Endodermal cell (in vitro differentiated cells): ENCODE data around the gene NGFR. TPM values are rescaled to one million over a fixed set of nuclear protein-coding genes. Genes with fewer than 3 reads are reported as not detected.

Experiments
- DNase-seq: peaks from one replicate; pipeline ENCODE4 v3.0.0-alpha.2; 2017
- H3K27ac ChIP-seq: 2 replicates; pipeline ENCODE4 v1.5.1; 2013; ENCODE audit warnings: mild to moderate bottlenecking, low read depth, low read length, moderate library complexity
- H3K27me3 ChIP-seq: 2 replicates; pipeline ENCODE4 v1.6.1; 2013; ENCODE audit warnings: mild to moderate bottlenecking, low read length, moderate library complexity; ENCODE audit not compliant: insufficient read depth, control insufficient read depth, poor library complexity, severe bottlenecking
- H3K36me3 ChIP-seq: 2 replicates; pipeline ENCODE4 v1.7.0; 2013; ENCODE audit warnings: mild to moderate bottlenecking, low read length, moderate library complexity; ENCODE audit not compliant: control insufficient read depth, insufficient read depth
- H3K4me1 ChIP-seq: one replicate; pipeline ENCODE4 v1.7.0; 2013; ENCODE audit warnings: low read length; ENCODE audit not compliant: control insufficient read depth, insufficient read depth
- H3K4me3 ChIP-seq: 2 replicates; pipeline ENCODE4 v1.5.1; 2013; ENCODE audit warnings: mild to moderate bottlenecking, low read length, moderate library complexity
- H3K9ac ChIP-seq: 2 replicates; pipeline ENCODE4 v1.6.1; 2013; ENCODE audit warnings: mild to moderate bottlenecking, low read length, moderate library complexity; ENCODE audit not compliant: poor library complexity, severe bottlenecking; ENCODE audit errors: extremely low read depth
- H3K9me3 ChIP-seq: 2 replicates; pipeline ENCODE4 v1.6.1; 2013; ENCODE audit warnings: mild to moderate bottlenecking, low read length, moderate library complexity; ENCODE audit not compliant: control insufficient read depth
- H3K27ac Mint-ChIP-seq: 2 replicates; pipeline ENCODE4 v1.8.0; 2020; ENCODE audit warnings: mixed read lengths
- H3K27me3 Mint-ChIP-seq: 2 replicates; pipeline ENCODE4 v1.8.0; 2021; ENCODE audit warnings: mild to moderate bottlenecking, mixed read lengths; ENCODE audit not compliant: insufficient read depth
- H3K36me3 Mint-ChIP-seq: 2 replicates; pipeline ENCODE4 v1.8.0; 2020; ENCODE audit warnings: low read depth, mixed read lengths
- H3K4me1 Mint-ChIP-seq: 2 replicates; pipeline ENCODE4 v1.8.0; 2020; ENCODE audit warnings: mixed read lengths
- H3K4me3 Mint-ChIP-seq: 2 replicates; pipeline ENCODE4 v1.8.0; 2020; ENCODE audit warnings: mild to moderate bottlenecking, moderate library complexity, mixed read lengths
- H3K9me3 Mint-ChIP-seq: 2 replicates; pipeline ENCODE4 v1.8.0; 2020; ENCODE audit warnings: mild to moderate bottlenecking, mixed read lengths
- WGBS, 2 experiments: methylation state at CpG; one replicate each; pipeline versions ENCODE4 v1.1.5 to v1.1.7; 2013; ENCODE audit warnings: missing lambda C conversion rate in 2 of 2, mixed read lengths in 1 of 2; ENCODE audit not compliant: insufficient coverage in 1 of 2, insufficient read length in 1 of 2; 5-methylcytosine and 5-hydroxymethylcytosine counted together
- total RNA-seq, 2 donors: library from RNA; stranded (reverse); fragmentation: NEBNext Ultra II Directional in 1 of 2; extraction: Animal tissue kit (Norgen Biotek cat#: 25700) in 1 of 2; gene quantifications; 2 replicates in 1 of 2; 3 replicates in 1 of 2; pipeline ENCODE4 v1.2.1, GENCODE V29; 2021
- TF ChIP-seq, protein P1 (sequence below): fragments of 200-600 bp; sonication (generic); conservative IDR thresholded peaks from 2 replicates; pipeline ENCODE4 v1.5.0; 2021; ENCODE audit warnings: antibody characterized with exemption, mild to moderate bottlenecking

NGFR gene
- total RNA-seq, 2 donors from 2014 or later = 1.3 to 1.6 TPM

GRCh38 chr17:49520386-49521087 is 25.4 kb downstream of the NGFR start:
- Histone ChIP-seq H3K4me3 (no peak overlapping the region), H3K36me3 (no peaks in the 10 kb centered on the region), H3K27me3 (no peaks in the 10 kb centered on the region), H3K27ac (no peak overlapping the region), H3K9me3 (no peaks in the 10 kb centered on the region), H3K9ac (no peak overlapping the region), H3K4me1 (peaks cover under 1% of the 10 kb centered on the region)
- Mint-ChIP-seq H3K36me3 (no peaks in the 10 kb centered on the region), H3K27me3 (peaks cover 4% of the 10 kb centered on the region), H3K4me3 (no peak overlapping the region), H3K4me1 (peaks cover 7% of the 10 kb centered on the region), H3K27ac (no peak overlapping the region), H3K9me3 (no peaks in the 10 kb centered on the region)
- DNase-seq = no peak
- WGBS, 2 experiments = 89 to 92% methylated on average over 4 to 10 of the region's 10 CpGs
- TF ChIP-seq, protein P1, sequence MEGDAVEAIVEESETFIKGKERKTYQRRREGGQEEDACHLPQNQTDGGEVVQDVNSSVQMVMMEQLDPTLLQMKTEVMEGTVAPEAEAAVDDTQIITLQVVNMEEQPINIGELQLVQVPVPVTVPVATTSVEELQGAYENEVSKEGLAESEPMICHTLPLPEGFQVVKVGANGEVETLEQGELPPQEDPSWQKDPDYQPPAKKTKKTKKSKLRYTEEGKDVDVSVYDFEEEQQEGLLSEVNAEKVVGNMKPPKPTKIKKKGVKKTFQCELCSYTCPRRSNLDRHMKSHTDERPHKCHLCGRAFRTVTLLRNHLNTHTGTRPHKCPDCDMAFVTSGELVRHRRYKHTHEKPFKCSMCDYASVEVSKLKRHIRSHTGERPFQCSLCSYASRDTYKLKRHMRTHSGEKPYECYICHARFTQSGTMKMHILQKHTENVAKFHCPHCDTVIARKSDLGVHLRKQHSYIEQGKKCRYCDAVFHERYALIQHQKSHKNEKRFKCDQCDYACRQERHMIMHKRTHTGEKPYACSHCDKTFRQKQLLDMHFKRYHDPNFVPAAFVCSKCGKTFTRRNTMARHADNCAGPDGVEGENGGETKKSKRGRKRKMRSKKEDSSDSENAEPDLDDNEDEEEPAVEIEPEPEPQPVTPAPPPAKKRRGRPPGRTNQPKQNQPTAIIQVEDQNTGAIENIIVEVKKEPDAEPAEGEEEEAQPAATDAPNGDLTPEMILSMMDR = no peak

- Histone ChIP-seq H3K27ac (no peak overlapping the region), H3K9ac (no peak overlapping the region), H3K36me3 (no peaks in the 10 kb centered on the region), H3K27me3 (no peaks in the 10 kb centered on the region), H3K4me3 (no peak overlapping the region), H3K4me1 (no peaks in the 10 kb centered on the region), H3K9me3 (no peaks in the 10 kb centered on the region)
- no peak for DNase-seq
- TF ChIP-seq, protein P1 = no peak
- WGBS, 2 experiments = 94% methylated on average over 8 of the region's 8 CpGs; no CpG with 5 or more reads in 1 of the 2 experiments
- H3K4me1 Mint-ChIP-seq = peaks cover 3% of the 10 kb centered on the region
- H3K27me3 Mint-ChIP-seq = peaks cover 4% of the 10 kb centered on the region
- H3K4me3 Mint-ChIP-seq = no peak overlapping the region
- H3K27ac Mint-ChIP-seq = no peak overlapping the region
- H3K36me3 Mint-ChIP-seq = no peaks in the 10 kb centered on the region
- no peaks in the 10 kb centered on the region for H3K9me3 Mint-ChIP-seq
Observed at GRCh38 chr17:49521088-49521450, 26.0 kb downstream of the NGFR start.

GRCh38 chr17:49521471-49522356 is 26.6 kb downstream of the NGFR start:
- H3K4me3 Mint-ChIP-seq = no peak overlapping the region
- no peaks in the 10 kb centered on the region for H3K4me1 Mint-ChIP-seq
- no peaks in the 10 kb centered on the region for H3K27me3 ChIP-seq
- DNase-seq = no peak
- H3K4me1 ChIP-seq = no peaks in the 10 kb centered on the region
- H3K36me3 ChIP-seq = no peaks in the 10 kb centered on the region
- no peak overlapping the region for H3K9ac ChIP-seq
- H3K27ac ChIP-seq = no peak overlapping the region
- H3K27me3 Mint-ChIP-seq = peaks cover 4% of the 10 kb centered on the region
- TF ChIP-seq, protein P1 = no peak
- no peak overlapping the region for H3K27ac Mint-ChIP-seq
- WGBS, 2 experiments = 81 to 82% methylated on average over 14 to 15 of the region's 15 CpGs
- no peaks in the 10 kb centered on the region for H3K36me3 Mint-ChIP-seq
- no peak overlapping the region for H3K4me3 ChIP-seq
- H3K9me3 Mint-ChIP-seq = no peaks in the 10 kb centered on the region
- no peaks in the 10 kb centered on the region for H3K9me3 ChIP-seq
